ENCODE results near the gene ROR2. TPM values are rescaled to one million over a fixed set of nuclear protein-coding genes. Genes with fewer than 3 reads are reported as not detected.

Gene ROR2
- total RNA-seq, 6 experiments from 2014 or later: 0.09 TPM; not detected in 5

DNA sequence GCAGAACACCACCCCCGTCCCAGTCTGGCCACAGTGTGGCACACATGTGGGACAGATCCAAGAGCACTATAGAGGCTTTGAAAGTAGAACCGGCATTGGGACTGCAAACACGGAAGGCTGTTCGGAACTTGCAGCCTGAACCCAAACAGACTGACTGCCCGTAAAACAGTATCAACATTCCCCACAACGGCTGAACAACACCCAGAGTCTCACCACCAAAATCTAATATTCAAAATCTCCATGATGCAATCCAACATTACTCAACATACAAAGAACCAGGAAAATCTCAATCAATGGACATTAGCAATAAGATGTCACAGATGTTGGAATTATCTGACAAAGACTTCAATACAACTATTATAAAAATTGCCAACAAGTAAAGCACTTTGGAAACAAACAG lies 82.3 kb downstream of the ROR2 start:
- Mint-ChIP-seq H3K4me3 (no peak overlapping the region), H3K9me3 (no peaks in the 10 kb centered on the region), H3K27me3 (ENCODE audit: insufficient read depth) (peaks cover 31% of the 10 kb centered on the region), H3K4me1 (ENCODE audit: low read depth) (no peaks in the 10 kb centered on the region), H3K27ac (no peak overlapping the region), H3K36me3 (ENCODE audit: low read depth) (no peaks in the 10 kb centered on the region)
- TF ChIP-seq, protein P1, sequence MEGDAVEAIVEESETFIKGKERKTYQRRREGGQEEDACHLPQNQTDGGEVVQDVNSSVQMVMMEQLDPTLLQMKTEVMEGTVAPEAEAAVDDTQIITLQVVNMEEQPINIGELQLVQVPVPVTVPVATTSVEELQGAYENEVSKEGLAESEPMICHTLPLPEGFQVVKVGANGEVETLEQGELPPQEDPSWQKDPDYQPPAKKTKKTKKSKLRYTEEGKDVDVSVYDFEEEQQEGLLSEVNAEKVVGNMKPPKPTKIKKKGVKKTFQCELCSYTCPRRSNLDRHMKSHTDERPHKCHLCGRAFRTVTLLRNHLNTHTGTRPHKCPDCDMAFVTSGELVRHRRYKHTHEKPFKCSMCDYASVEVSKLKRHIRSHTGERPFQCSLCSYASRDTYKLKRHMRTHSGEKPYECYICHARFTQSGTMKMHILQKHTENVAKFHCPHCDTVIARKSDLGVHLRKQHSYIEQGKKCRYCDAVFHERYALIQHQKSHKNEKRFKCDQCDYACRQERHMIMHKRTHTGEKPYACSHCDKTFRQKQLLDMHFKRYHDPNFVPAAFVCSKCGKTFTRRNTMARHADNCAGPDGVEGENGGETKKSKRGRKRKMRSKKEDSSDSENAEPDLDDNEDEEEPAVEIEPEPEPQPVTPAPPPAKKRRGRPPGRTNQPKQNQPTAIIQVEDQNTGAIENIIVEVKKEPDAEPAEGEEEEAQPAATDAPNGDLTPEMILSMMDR (IDR thresholded peaks at IDR 0.05): no peak
- DNase-seq: no peak

DNA sequence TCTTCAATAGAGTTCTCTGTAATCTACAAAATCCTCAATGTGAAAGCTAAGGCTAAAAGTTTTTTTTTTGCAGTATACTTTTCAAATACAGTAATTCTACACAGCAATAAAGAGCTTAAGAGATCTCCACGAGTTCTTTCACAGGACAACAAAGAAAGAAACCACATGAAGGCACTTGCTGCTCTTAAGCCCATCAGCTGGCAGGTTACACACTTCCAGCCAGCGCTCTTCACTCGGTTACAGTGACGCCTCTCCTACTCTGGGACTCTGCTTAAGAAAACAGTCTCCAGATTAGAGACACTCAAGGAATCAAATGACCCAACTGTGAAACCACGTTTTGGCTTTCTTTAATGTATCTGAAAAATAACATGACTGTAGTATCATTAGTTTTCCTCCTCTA lies 85.0 kb downstream of the ROR2 start:
- H3K36me3 Mint-ChIP-seq (ENCODE audit: low read depth): no peaks in the 10 kb centered on the region
- H3K4me1 Mint-ChIP-seq (ENCODE audit: low read depth): no peaks in the 10 kb centered on the region
- no peak overlapping the region for H3K27ac Mint-ChIP-seq
- TF ChIP-seq, protein P1 (IDR thresholded peaks at IDR 0.05): no peak
- DNase-seq: no peak
- no peaks in the 10 kb centered on the region for H3K9me3 Mint-ChIP-seq
- peaks cover 36% of the 10 kb centered on the region for H3K27me3 Mint-ChIP-seq (ENCODE audit: insufficient read depth)
- no peak overlapping the region for H3K4me3 Mint-ChIP-seq

DNA sequence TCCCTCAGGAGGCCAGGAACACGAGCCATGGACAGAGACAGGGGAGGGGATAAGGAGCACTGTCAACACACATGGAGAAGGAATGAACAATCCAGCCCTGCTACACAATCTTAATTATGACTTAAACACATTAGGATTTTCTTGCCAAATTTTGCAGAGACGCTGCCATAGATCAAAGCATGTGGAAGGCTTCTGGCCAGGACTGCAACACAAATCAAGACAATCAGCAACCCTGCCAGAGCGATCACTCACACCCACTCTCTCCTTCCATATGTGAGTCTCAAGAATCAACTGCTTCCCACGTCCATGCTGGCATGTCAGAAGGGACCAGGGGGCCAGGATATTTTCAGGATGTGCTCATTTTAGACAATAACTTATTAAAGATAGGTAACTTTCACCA lies 85.6 kb downstream of the ROR2 start:
- no peak for DNase-seq
- Mint-ChIP-seq H3K27me3 (ENCODE audit: insufficient read depth) (peaks cover 35% of the 10 kb centered on the region), H3K4me3 (no peak overlapping the region), H3K27ac (no peak overlapping the region), H3K36me3 (ENCODE audit: low read depth) (no peaks in the 10 kb centered on the region), H3K9me3 (no peaks in the 10 kb centered on the region), H3K4me1 (ENCODE audit: low read depth) (no peaks in the 10 kb centered on the region)
- TF ChIP-seq, protein P1 (IDR thresholded peaks at IDR 0.05): no peak

DNA sequence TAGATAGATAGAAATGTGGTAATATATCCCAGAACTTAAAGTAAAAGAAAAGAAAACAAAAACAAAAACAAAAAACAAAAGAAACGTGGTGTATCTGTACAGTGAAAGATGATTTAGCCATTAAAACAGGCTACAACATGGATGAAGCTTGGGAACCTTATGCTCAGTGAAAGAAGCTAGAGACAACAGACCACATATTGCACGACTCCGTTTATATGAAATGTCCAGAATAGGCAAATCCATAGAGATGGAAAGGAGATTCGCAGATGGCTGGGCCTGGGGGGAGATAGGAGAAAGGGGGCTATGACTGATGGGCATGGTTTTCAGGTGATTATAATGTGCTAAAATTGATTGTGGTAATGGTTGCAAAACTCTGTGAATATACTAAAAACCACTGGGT lies 86.6 kb downstream of the ROR2 start:
- no peak overlapping the region for H3K27ac Mint-ChIP-seq
- TF ChIP-seq, protein P1 (IDR thresholded peaks at IDR 0.05): no peak
- no peak for DNase-seq
- H3K4me1 Mint-ChIP-seq (ENCODE audit: low read depth): no peaks in the 10 kb centered on the region
- H3K27me3 Mint-ChIP-seq (ENCODE audit: insufficient read depth): peaks cover 33% of the 10 kb centered on the region
- no peaks in the 10 kb centered on the region for H3K9me3 Mint-ChIP-seq
- no peaks in the 10 kb centered on the region for H3K36me3 Mint-ChIP-seq (ENCODE audit: low read depth)
- H3K4me3 Mint-ChIP-seq: no peak overlapping the region

DNA sequence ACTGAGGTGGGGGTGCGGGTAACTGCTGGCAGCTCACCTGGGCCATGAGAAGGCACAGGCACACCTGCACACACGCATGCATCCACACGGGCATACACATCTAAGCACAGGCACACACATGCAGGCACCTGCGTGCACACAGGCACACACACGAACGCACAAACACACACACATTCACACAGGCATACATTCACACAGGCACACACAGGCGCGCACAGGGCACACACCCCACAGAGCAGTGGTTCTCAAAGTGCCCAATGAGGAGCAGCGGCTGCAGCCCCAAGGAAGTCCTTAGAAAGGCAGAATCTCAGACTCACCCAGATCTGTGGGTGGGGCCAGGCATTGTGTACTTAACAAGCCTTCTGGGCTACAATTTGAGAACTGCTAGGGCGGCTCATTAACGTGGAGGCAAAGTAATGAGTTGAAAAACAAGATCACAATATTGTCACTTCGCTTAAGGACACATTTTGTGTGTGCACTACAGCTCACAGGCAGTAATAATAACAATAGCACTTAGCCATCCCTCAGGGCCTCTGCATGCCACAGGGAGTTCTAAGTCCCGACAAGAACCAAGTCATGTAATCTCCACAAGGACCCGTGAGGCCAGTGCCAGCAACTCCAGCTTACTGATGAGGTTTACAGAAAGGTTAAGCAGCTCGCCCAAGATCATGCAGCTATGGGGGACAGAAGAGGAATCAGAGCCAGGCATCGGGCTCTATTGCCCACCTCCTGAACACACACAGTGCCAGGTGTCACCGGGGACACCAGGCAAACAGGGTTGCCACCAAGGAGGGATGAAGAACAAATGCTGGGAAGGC lies 91.6 kb downstream of the ROR2 start:
- TF ChIP-seq, protein P1 (IDR thresholded peaks at IDR 0.05): no peak
- Mint-ChIP-seq H3K36me3 (ENCODE audit: low read depth) (no peaks in the 10 kb centered on the region), H3K4me1 (ENCODE audit: low read depth) (no peaks in the 10 kb centered on the region), H3K9me3 (no peaks in the 10 kb centered on the region), H3K27me3 (ENCODE audit: insufficient read depth) (peaks cover 24% of the 10 kb centered on the region), H3K27ac (no peak overlapping the region), H3K4me3 (no peak overlapping the region)
- DNase-seq: no peak

Data from HFFc6 (cell line).